HG03064 (cell line): ENCODE results near the gene ATP8B1.

Experiments
- ATAC-seq: cut with Tn5 transposase; IDR thresholded peaks from one replicate; pipeline ENCODE4 v1.9.1; 2021; ENCODE audit warnings: low read depth; ENCODE audit not compliant: unreplicated experiment

Gene ATP8B1

GRCh38 chr18:57819671-57820460 is 16.8 kb upstream of the ATP8B1 start:
- no peak for ATAC-seq

GRCh38 chr18:57819119-57819518 is 16.0 kb upstream of the ATP8B1 start:
- ATAC-seq: no peak

- ATAC-seq: no peak
These were observed 13.3 kb upstream of the ATP8B1 start for GRCh38 chr18:57816208-57816954.

GRCh38 chr18:57814555-57814954 is 11.4 kb upstream of the ATP8B1 start:
- ATAC-seq: no peak

- no peak for ATAC-seq
These were observed 10.1 kb upstream of the ATP8B1 start for GRCh38 chr18:57813245-57813644.

GRCh38 chr18:57812126-57812477 is 9.0 kb upstream of the ATP8B1 start:
- no peak for ATAC-seq

GRCh38 chr18:57811477-57812125 is 8.5 kb upstream of the ATP8B1 start:
- no peak for ATAC-seq

GRCh38 chr18:57809190-57809589 is 6.1 kb upstream of the ATP8B1 start:
- ATAC-seq: no peak

GRCh38 chr18:57807336-57808117 is 4.4 kb upstream of the ATP8B1 start:
- no peak for ATAC-seq

GRCh38 chr18:57806978-57807285 is 3.8 kb upstream of the ATP8B1 start:
- no peak for ATAC-seq

- ATAC-seq: no peak
These were observed 3.3 kb upstream of the ATP8B1 start for GRCh38 chr18:57806201-57806977.

- no peak for ATAC-seq
These were observed 2.0 kb upstream of the ATP8B1 start for GRCh38 chr18:57805117-57805516.

GRCh38 chr18:57804557-57804956 is 1.4 kb upstream of the ATP8B1 start:
- ATAC-seq: no peak

GRCh38 chr18:57802213-57803102 is 657 bp downstream of the ATP8B1 start:
- ATAC-seq: no peak

GRCh38 chr18:57801761-57802212 is 1.3 kb downstream of the ATP8B1 start:
- no peak for ATAC-seq

GRCh38 chr18:57801325-57801724 is 1.8 kb downstream of the ATP8B1 start:
- no peak for ATAC-seq

- no peak for ATAC-seq
These were observed 4.3 kb downstream of the ATP8B1 start for GRCh38 chr18:57798713-57799373.

- no peak for ATAC-seq
These were observed 5.9 kb downstream of the ATP8B1 start for GRCh38 chr18:57797209-57797651.
